Liver (tissue), 9 donors: ENCODE data around the gene HNRNPA3. TPM values are rescaled to one million over a fixed set of nuclear protein-coding genes. Genes with fewer than 3 reads are reported as not detected.

Source experiments
- DNase-seq: peaks from one replicate; pipeline ENCODE4 v3.0.0-alpha.2; 2017; ENCODE audit warnings: low spot score
- H3K27ac ChIP-seq, 2 donors: one replicate each; pipeline ENCODE4 v1.7.0; 2013; ENCODE audit warnings: inconsistent platforms in 2 of 2, low read length in 2 of 2, control low read depth in 1 of 2, low read depth in 1 of 2, mild to moderate bottlenecking in 1 of 2
- H3K27me3 ChIP-seq, 4 donors: one replicate each; pipeline versions ENCODE4 v1.6.1 to v1.7.0; 2013; ENCODE audit warnings: low read length in 3 of 4, inconsistent platforms in 1 of 4, mild to moderate bottlenecking in 1 of 4, moderate library complexity in 1 of 4; ENCODE audit not compliant: control insufficient read depth in 4 of 4, insufficient read depth in 4 of 4
- H3K36me3 ChIP-seq, 4 donors: one replicate each; pipeline versions ENCODE4 v1.6.1 to v1.7.0; 2013; ENCODE audit warnings: low read length in 3 of 4, mild to moderate bottlenecking in 3 of 4, low read depth in 1 of 4, moderate library complexity in 1 of 4; ENCODE audit not compliant: control insufficient read depth in 4 of 4, insufficient read depth in 3 of 4
- H3K4me1 ChIP-seq, 4 donors: one replicate each; pipeline versions ENCODE4 v1.6.1 to v1.7.0; 2013; ENCODE audit warnings: low read length in 3 of 4, mild to moderate bottlenecking in 3 of 4, moderate library complexity in 1 of 4; ENCODE audit not compliant: control insufficient read depth in 4 of 4, insufficient read depth in 4 of 4
- H3K4me3 ChIP-seq, 3 donors: one replicate each; pipeline versions ENCODE4 v1.6.1 to v1.7.0; 2013; ENCODE audit warnings: low read length in 3 of 3, control low read depth in 1 of 3, low read depth in 1 of 3, mild to moderate bottlenecking in 1 of 3
- H3K9ac ChIP-seq, 2 donors: one replicate each; pipeline ENCODE4 v1.7.0; 2013; ENCODE audit warnings: low read length in 2 of 2, mild to moderate bottlenecking in 2 of 2, moderate library complexity in 2 of 2, control low read depth in 1 of 2, low read depth in 1 of 2
- H3K9me3 ChIP-seq, 4 donors: one replicate each; pipeline versions ENCODE4 v1.6.1 to v1.7.0; 2013; ENCODE audit warnings: low read length in 3 of 4; ENCODE audit not compliant: control insufficient read depth in 4 of 4
- ATF3 ChIP-seq: IDR thresholded peaks from 2 replicates; pipeline ENCODE4 v1.6.1; 2016; ENCODE audit warnings: antibody characterized with exemption
- CTCF ChIP-seq: fragments of 150-350 bp; IDR thresholded peaks from 2 replicates; pipeline ENCODE4 v1.5.1; 2017; ENCODE audit warnings: improper control_type of control experiment, low read depth, low read length; ENCODE audit not compliant: missing input control
- EGR1 ChIP-seq, 2 donors: IDR thresholded peaks; 2 replicates each; pipeline ENCODE4 v1.6.1; 2016 to 2018; ENCODE audit warnings: antibody characterized with exemption in 2 of 2, low read depth in 2 of 2
- FOXA1 ChIP-seq: IDR thresholded peaks from 2 replicates; pipeline ENCODE4 v1.6.1; 2016; ENCODE audit warnings: antibody characterized with exemption
- FOXA2 ChIP-seq: IDR thresholded peaks from 2 replicates; pipeline ENCODE4 v1.6.1; 2016; ENCODE audit warnings: antibody characterized with exemption
- GABPA ChIP-seq, 2 donors: IDR thresholded peaks in 1 of 2; conservative IDR thresholded peaks in 1 of 2; 2 replicates each; pipeline ENCODE4 v1.6.1; 2016; ENCODE audit warnings: antibody characterized with exemption in 2 of 2, mild to moderate bottlenecking in 1 of 2, moderate library complexity in 1 of 2
- HNF4A ChIP-seq, 2 donors: conservative IDR thresholded peaks; 2 replicates each; pipeline ENCODE4 v1.6.1; 2016; ENCODE audit warnings: antibody characterized with exemption in 2 of 2, mild to moderate bottlenecking in 2 of 2
- HNF4G ChIP-seq: IDR thresholded peaks from 2 replicates; pipeline ENCODE4 v1.6.1; 2016; ENCODE audit warnings: antibody characterized with exemption
- JUND ChIP-seq, 2 donors: IDR thresholded peaks; 2 replicates each; pipeline ENCODE4 v1.6.1; 2016; ENCODE audit warnings: antibody characterized with exemption in 2 of 2
- NR2F2 ChIP-seq: IDR thresholded peaks from 2 replicates; pipeline ENCODE4 v1.6.1; 2016; ENCODE audit warnings: antibody characterized with exemption
- RAD21 ChIP-seq, 2 donors: IDR thresholded peaks; 2 replicates each; pipeline ENCODE4 v1.6.1; 2016; ENCODE audit warnings: antibody characterized with exemption in 2 of 2, mild to moderate bottlenecking in 2 of 2
- RXRA ChIP-seq, 2 donors: IDR thresholded peaks; 2 replicates each; pipeline ENCODE4 v1.6.1; 2017 to 2018; ENCODE audit warnings: antibody characterized with exemption in 2 of 2, mild to moderate bottlenecking in 1 of 2
- SP1 ChIP-seq: IDR thresholded peaks from 2 replicates; pipeline ENCODE4 v1.6.1; 2018; ENCODE audit warnings: antibody characterized with exemption, mild to moderate bottlenecking
- TAF1 ChIP-seq: conservative IDR thresholded peaks from 2 replicates; pipeline ENCODE4 v1.6.1; 2016; ENCODE audit warnings: antibody characterized with exemption, mild to moderate bottlenecking
- YY1 ChIP-seq: IDR thresholded peaks from 2 replicates; pipeline ENCODE4 v1.6.1; 2016; ENCODE audit warnings: antibody characterized with exemption, mild to moderate bottlenecking
- WGBS: extraction: QIAGEN DNeasy Blood & Tissue Kit; methylation state at CpG from one replicate; pipeline ENCODE4 v1.1.7; 2013; 5-methylcytosine and 5-hydroxymethylcytosine counted together
- polyA plus RNA-seq, 2 donors: library from polyadenylated mRNA; stranded (reverse) in 1 of 2; unstranded in 1 of 2; fragments of 200-250 nt in 1 of 2; fragments of >200 nt in 1 of 2; fragmentation: Nextera tagmentation in 1 of 2; extraction: Ambion mirVana in 1 of 2; gene quantifications; one replicate each; pipeline versions ENCODE4 v1.2.1 to v1.2.3, GENCODE V29; 2013 to 2015
- total RNA-seq, 2 donors: library from RNA; depleted of rRNA; stranded (reverse); fragments of >200 nt; gene quantifications; one replicate each; pipeline ENCODE4 v1.2.3, GENCODE V29; 2014
- TF ChIP-seq, protein P1 (sequence below): IDR thresholded peaks from 2 replicates; pipeline ENCODE4 v1.6.1; 2016; ENCODE audit warnings: antibody characterized with exemption
- TF ChIP-seq, protein P2 (sequence below): IDR thresholded peaks from 2 replicates; pipeline ENCODE4 v1.6.1; 2016; ENCODE audit warnings: antibody characterized with exemption, mild to moderate bottlenecking
- TF ChIP-seq, protein P3 (sequence below): IDR thresholded peaks from 2 replicates; pipeline ENCODE4 v1.6.1; 2016; ENCODE audit warnings: antibody characterized with exemption
- donor health status: healthy.
- donor health status: healthy.
- donor health status: healthy.
- donor health status: healthy.
- donor health status: healthy.

The HNRNPA3 gene
- total and polyA plus RNA-seq, 4 donors, result 22.9 to 72.5 (median 51.7) TPM

GRCh38 chr2:177260379-177260778, 47.8 kb downstream of the HNRNPA3 start:
- Histone ChIP-seq H3K27me3 (no peaks in the 10 kb centered on the region), H3K4me1 (peaks cover 28 to 54% (median 34%) of the 10 kb centered on the region in 4 donors), H3K9me3 (no peaks in the 10 kb centered on the region), H3K27ac (peak overlapping the region; percentile 65 to 100), H3K36me3 (no peaks in the 10 kb centered on the region), H3K9ac (peak overlapping the region in 1 of 2 donors; percentile 60), H3K4me3 (peak overlapping the region in 2 of 3 donors; percentile 15 to 90)
- no peak for TF ChIP-seq TAF1
- TF ChIP-seq FOXA2, result no peak
- TF ChIP-seq, protein P1, sequence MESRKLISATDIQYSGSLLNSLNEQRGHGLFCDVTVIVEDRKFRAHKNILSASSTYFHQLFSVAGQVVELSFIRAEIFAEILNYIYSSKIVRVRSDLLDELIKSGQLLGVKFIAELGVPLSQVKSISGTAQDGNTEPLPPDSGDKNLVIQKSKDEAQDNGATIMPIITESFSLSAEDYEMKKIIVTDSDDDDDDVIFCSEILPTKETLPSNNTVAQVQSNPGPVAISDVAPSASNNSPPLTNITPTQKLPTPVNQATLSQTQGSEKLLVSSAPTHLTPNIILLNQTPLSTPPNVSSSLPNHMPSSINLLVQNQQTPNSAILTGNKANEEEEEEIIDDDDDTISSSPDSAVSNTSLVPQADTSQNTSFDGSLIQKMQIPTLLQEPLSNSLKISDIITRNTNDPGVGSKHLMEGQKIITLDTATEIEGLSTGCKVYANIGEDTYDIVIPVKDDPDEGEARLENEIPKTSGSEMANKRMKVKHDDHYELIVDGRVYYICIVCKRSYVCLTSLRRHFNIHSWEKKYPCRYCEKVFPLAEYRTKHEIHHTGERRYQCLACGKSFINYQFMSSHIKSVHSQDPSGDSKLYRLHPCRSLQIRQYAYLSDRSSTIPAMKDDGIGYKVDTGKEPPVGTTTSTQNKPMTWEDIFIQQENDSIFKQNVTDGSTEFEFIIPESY, result no peak
- no peak for TF ChIP-seq CTCF
- no peak for TF ChIP-seq YY1
- no peak for TF ChIP-seq EGR1 (IDR thresholded peaks at IDR 0.05; ENCODE audit: low read depth in 2 of 2)
- TF ChIP-seq ATF3, result no peak
- no peak for TF ChIP-seq RAD21 (IDR thresholded peaks at IDR 0.05)
- TF ChIP-seq, protein P2, sequence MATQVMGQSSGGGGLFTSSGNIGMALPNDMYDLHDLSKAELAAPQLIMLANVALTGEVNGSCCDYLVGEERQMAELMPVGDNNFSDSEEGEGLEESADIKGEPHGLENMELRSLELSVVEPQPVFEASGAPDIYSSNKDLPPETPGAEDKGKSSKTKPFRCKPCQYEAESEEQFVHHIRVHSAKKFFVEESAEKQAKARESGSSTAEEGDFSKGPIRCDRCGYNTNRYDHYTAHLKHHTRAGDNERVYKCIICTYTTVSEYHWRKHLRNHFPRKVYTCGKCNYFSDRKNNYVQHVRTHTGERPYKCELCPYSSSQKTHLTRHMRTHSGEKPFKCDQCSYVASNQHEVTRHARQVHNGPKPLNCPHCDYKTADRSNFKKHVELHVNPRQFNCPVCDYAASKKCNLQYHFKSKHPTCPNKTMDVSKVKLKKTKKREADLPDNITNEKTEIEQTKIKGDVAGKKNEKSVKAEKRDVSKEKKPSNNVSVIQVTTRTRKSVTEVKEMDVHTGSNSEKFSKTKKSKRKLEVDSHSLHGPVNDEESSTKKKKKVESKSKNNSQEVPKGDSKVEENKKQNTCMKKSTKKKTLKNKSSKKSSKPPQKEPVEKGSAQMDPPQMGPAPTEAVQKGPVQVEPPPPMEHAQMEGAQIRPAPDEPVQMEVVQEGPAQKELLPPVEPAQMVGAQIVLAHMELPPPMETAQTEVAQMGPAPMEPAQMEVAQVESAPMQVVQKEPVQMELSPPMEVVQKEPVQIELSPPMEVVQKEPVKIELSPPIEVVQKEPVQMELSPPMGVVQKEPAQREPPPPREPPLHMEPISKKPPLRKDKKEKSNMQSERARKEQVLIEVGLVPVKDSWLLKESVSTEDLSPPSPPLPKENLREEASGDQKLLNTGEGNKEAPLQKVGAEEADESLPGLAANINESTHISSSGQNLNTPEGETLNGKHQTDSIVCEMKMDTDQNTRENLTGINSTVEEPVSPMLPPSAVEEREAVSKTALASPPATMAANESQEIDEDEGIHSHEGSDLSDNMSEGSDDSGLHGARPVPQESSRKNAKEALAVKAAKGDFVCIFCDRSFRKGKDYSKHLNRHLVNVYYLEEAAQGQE, result no peak
- no peak for TF ChIP-seq GABPA (IDR thresholded peaks at IDR 0.05 in 1 of 2, conservative IDR thresholded peaks at IDR 0.05 in 1 of 2)
- no peak for TF ChIP-seq SP1
- no peak for TF ChIP-seq HNF4G
- TF ChIP-seq FOXA1, result no peak
- TF ChIP-seq, protein P3, sequence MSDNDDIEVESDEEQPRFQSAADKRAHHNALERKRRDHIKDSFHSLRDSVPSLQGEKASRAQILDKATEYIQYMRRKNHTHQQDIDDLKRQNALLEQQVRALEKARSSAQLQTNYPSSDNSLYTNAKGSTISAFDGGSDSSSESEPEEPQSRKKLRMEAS, result no peak
- TF ChIP-seq NR2F2, result no peak
- no peak for TF ChIP-seq JUND (IDR thresholded peaks at IDR 0.05)
- no peak for TF ChIP-seq RXRA (IDR thresholded peaks at IDR 0.05)
- no peak for TF ChIP-seq HNF4A (conservative IDR thresholded peaks at IDR 0.05)
- no peak for DNase-seq
- WGBS, result 29% methylated on average over 1 of the region's 1 CpG
